Activated naive CD4-positive, alpha-beta T cell treated with anti-CD3 and anti-CD28 coated beads, Interleukin-2, amount 50 U/mL, for 24 hours (primary cell): ENCODE data around the gene DNAH14.

ENCODE experiments used
- H3K27ac Mint-ChIP-seq: one replicate; pipeline ENCODE4 v1.8.0; 2021; ENCODE audit warnings: mild to moderate bottlenecking, mixed read lengths
- H3K27me3 Mint-ChIP-seq: one replicate; pipeline ENCODE4 v1.8.0; 2021; ENCODE audit warnings: mixed read lengths
- H3K36me3 Mint-ChIP-seq: one replicate; pipeline ENCODE4 v1.8.0; 2021; ENCODE audit warnings: mixed read lengths
- H3K4me1 Mint-ChIP-seq: one replicate; pipeline ENCODE4 v1.8.0; 2021; ENCODE audit warnings: mixed read lengths
- H3K4me3 Mint-ChIP-seq: one replicate; pipeline ENCODE4 v1.8.0; 2021; ENCODE audit warnings: mild to moderate bottlenecking, mixed read lengths
- H3K9me3 Mint-ChIP-seq: one replicate; pipeline ENCODE4 v1.8.0; 2021; ENCODE audit warnings: mixed read lengths

The DNAH14 gene

DNA sequence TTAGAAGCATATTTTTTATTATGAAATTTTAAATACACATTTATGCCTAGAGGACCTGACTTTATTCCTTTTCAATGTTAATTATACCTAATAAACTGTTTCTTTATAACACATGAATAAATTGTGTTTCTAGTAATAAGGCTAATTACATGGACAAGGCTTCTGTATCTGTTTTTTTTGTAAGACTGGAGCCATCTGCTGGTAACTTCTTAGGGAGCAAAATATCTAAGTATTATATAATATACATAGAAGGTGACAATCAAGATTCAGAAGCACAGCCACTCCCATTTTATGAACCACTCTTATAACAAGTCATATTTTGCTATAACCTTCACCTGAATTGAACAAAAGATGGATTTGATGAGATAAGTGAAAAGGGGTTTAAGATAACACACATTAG, 414.1 kb downstream of the DNAH14 start:
- no peak overlapping the region for H3K27ac Mint-ChIP-seq
- peaks cover 5% of the 10 kb centered on the region for H3K36me3 Mint-ChIP-seq
- H3K27me3 Mint-ChIP-seq, result peaks cover 28% of the 10 kb centered on the region
- H3K4me3 Mint-ChIP-seq, result no peak overlapping the region
- peaks cover 12% of the 10 kb centered on the region for H3K9me3 Mint-ChIP-seq
- no peaks in the 10 kb centered on the region for H3K4me1 Mint-ChIP-seq

DNA sequence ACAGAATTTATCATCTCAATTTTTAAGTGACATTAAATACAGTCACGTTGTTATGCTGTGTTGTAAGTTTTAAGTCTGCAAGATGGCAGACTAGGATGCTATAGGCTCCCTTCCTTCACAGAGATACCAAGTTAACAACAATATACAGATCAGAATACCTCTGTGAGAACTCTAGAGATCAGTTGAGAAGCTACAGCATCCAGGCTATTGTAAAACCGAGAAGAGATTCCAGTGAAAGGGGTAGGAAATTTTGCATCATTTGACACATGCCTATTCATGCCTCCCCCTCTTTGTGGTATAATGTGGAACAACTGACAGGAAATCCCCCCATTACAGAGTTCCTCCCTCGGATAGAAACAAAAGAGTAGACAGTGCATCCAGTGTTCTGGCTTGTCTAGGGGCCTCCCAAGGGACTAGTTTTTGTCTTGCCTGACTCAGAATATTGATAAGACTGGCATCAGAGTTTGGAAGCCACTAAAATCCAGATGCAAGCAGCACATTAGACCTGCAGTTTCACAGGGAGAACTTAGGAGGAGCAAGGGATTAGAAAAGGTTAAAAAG, 417.7 kb downstream of the DNAH14 start:
- H3K4me3 Mint-ChIP-seq, result no peak overlapping the region
- peaks cover 27% of the 10 kb centered on the region for H3K27me3 Mint-ChIP-seq

DNA sequence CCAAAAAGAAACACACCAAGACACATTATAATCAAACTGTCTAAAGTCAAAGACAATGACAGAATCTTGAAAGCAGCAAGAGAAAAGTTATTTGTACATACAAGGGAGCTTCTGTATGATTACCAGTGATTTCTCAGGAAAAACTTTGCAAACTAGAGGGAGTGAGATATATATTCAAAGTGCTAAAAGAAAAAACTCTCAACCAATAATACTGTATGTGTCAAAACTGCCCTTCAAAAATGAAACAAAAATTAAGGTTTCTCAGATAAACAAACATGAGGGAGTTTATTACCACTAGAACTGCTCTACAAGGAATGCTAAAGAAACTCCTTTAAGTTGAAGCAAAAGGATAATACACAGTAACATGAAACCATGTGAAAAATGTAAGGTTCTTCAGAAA, 418.9 kb downstream of the DNAH14 start:
- H3K27me3 Mint-ChIP-seq, result peaks cover 27% of the 10 kb centered on the region

More for the DNA sequence above, 417.7 kb downstream of the DNAH14 start:
- H3K36me3 Mint-ChIP-seq, result peaks cover 5% of the 10 kb centered on the region
- H3K27ac Mint-ChIP-seq, result no peak overlapping the region
- H3K4me1 Mint-ChIP-seq, result no peaks in the 10 kb centered on the region
- peaks cover 12% of the 10 kb centered on the region for H3K9me3 Mint-ChIP-seq

DNA sequence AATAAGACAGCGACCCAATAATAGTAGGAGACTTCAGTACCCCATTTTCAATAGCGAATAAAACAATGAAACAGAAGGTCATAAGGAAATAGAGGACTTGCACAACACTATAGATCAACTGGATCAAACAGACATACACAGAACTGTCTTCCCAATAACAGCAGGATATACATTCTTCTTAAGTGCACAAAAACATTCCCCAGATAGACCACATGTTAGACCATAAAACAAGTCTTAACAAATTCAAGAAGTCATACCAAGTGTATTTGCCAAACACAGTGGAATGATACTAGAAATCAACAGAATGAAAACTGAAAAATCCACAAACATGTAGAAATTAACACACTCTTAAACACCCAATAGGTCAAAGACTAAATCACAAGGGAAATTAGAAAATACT, 420.4 kb downstream of the DNAH14 start:
- Mint-ChIP-seq H3K27ac (no peak overlapping the region), H3K27me3 (peaks cover 26% of the 10 kb centered on the region), H3K4me3 (no peak overlapping the region), H3K9me3 (peaks cover 12% of the 10 kb centered on the region), H3K4me1 (no peaks in the 10 kb centered on the region), H3K36me3 (peaks cover 5% of the 10 kb centered on the region)

More for the DNA sequence above, 418.9 kb downstream of the DNAH14 start:
- H3K27ac Mint-ChIP-seq, result no peak overlapping the region
- H3K36me3 Mint-ChIP-seq, result peaks cover 5% of the 10 kb centered on the region
- H3K9me3 Mint-ChIP-seq, result peaks cover 12% of the 10 kb centered on the region
- no peak overlapping the region for H3K4me3 Mint-ChIP-seq
- H3K4me1 Mint-ChIP-seq, result no peaks in the 10 kb centered on the region

DNA sequence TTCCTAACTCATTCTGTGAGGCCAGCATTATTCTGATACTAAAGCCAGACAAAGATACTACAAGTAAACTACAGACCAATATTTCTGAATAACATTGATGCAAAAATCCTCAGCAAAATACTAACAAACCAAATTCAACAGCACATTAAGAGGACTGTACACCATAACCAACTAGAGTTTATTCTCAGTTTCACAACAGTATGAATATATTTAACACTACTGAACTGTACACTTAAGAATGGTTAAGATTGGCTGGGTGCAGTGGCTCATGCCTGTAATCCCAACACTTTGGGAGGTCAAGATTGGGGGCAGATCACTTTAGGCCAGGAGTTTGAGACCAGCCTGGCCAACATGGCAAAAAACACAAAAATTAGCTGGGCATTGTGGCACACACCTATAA, 421.4 kb downstream of the DNAH14 start:
- Mint-ChIP-seq H3K4me3 (no peak overlapping the region), H3K9me3 (peaks cover 12% of the 10 kb centered on the region), H3K4me1 (no peaks in the 10 kb centered on the region), H3K36me3 (peaks cover 5% of the 10 kb centered on the region), H3K27me3 (peaks cover 24% of the 10 kb centered on the region), H3K27ac (no peak overlapping the region)

DNA sequence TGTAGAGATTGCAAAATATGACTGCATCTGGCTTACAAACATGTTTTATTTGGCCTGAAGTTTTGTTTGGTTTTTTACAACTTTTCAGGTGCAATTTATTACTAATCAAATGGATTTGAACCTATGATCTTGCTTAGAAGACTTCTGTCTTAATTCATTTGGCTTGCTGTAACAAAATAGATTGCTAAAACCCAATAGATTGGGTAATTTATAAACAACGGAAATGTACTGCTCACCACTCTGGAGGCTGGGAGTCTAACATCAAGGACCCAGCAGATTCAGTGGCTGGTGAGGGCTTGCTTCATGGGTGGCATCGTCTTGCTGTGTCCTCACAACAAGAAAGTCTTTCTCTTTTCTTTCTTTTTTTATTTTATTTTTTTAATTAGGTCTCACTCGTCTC, 425.4 kb downstream of the DNAH14 start:
- H3K36me3 Mint-ChIP-seq, result no peaks in the 10 kb centered on the region
- H3K4me3 Mint-ChIP-seq, result no peak overlapping the region
- no peak overlapping the region for H3K27ac Mint-ChIP-seq
- H3K27me3 Mint-ChIP-seq, result peaks cover 7% of the 10 kb centered on the region
- H3K9me3 Mint-ChIP-seq, result no peaks in the 10 kb centered on the region
- H3K4me1 Mint-ChIP-seq, result no peaks in the 10 kb centered on the region

DNA sequence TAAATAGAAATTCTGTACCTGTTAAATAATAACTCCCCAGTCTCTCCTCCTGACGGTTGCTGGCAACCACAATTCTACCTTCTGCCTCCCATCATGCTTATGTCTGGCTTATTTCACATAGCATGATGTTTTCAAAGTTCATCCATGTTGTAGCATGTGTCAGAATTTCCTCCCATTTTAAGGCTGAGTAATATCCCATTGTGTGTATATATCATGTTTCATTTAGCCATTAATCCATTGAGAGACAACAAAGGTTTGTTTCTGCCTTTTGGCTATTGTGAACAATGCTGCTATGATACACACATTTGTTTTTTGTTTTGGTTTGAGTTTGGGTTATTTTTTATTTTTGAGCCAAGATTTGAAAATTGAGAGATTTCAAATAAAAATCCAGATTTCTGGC, 426.4 kb downstream of the DNAH14 start:
- H3K36me3 Mint-ChIP-seq, result no peaks in the 10 kb centered on the region
- H3K9me3 Mint-ChIP-seq, result no peaks in the 10 kb centered on the region
- H3K4me3 Mint-ChIP-seq, result no peak overlapping the region
- no peak overlapping the region for H3K27ac Mint-ChIP-seq
- H3K4me1 Mint-ChIP-seq, result no peaks in the 10 kb centered on the region
- H3K27me3 Mint-ChIP-seq, result peaks cover 7% of the 10 kb centered on the region

DNA sequence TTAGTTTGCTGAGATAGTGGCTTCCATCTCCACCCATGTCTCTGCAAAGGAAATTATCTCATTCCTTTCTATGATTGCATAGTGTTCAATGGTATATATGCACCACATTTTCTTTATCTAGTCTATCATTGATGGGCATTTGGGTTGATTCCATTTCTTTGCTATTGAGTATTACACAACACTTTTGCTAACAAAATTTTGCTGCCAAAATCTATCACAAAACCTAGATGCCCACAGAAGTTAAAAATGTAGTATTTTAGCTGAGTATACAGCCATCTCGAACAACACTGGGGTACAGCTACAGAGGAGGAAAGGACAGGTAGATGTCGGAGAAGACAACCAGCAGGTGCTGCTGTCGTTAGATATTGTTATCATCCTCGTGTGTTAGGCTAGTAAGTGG, 430.6 kb downstream of the DNAH14 start:
- no peaks in the 10 kb centered on the region for H3K9me3 Mint-ChIP-seq
- no peaks in the 10 kb centered on the region for H3K36me3 Mint-ChIP-seq
- no peak overlapping the region for H3K4me3 Mint-ChIP-seq
- no peaks in the 10 kb centered on the region for H3K4me1 Mint-ChIP-seq
- H3K27ac Mint-ChIP-seq, result no peak overlapping the region
- H3K27me3 Mint-ChIP-seq, result peaks cover 3% of the 10 kb centered on the region

DNA sequence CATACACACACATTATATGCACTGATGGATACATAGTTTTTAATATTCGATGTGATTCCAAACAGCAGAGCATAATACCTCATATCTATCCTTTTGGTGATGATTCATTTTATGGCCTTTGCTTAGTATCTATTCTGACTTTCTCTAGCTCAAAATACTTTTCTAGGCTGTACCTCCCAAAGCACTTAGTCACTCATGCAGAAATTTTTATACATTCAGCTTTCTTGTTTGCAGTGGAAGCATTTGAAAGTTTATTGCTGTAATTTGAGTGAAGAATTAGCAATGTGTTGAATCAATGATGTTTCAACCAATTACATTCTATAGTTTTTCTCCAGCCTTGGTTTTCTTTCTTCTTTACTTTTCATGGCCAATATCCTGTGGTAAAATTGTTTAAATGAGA, 431.7 kb downstream of the DNAH14 start:
- H3K27ac Mint-ChIP-seq, result no peak overlapping the region
- H3K9me3 Mint-ChIP-seq, result no peaks in the 10 kb centered on the region
- no peaks in the 10 kb centered on the region for H3K27me3 Mint-ChIP-seq
- no peaks in the 10 kb centered on the region for H3K4me1 Mint-ChIP-seq
- no peak overlapping the region for H3K4me3 Mint-ChIP-seq
- H3K36me3 Mint-ChIP-seq, result no peaks in the 10 kb centered on the region

DNA sequence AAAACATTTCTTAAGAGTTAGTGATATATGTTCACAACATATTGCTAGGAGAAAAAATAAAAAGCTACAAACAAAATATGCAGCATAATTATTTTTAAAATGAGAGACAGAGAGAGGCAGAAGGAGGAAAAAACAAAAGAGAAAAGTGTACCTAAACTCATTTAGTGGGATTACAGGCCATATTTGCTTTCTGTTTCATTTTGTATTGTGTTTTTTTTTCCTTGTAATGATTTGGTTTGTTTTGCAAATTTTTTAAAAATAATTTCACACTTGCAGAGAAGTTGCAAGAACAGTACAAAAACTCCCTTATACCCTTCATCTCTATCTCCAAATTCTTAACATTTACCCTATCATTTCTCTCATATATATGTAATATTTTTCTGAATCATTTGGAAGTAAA, 433.3 kb downstream of the DNAH14 start:
- Mint-ChIP-seq H3K27ac (no peak overlapping the region), H3K9me3 (no peaks in the 10 kb centered on the region), H3K27me3 (peaks cover 7% of the 10 kb centered on the region), H3K4me1 (no peaks in the 10 kb centered on the region), H3K36me3 (no peaks in the 10 kb centered on the region), H3K4me3 (no peak overlapping the region)

DNA sequence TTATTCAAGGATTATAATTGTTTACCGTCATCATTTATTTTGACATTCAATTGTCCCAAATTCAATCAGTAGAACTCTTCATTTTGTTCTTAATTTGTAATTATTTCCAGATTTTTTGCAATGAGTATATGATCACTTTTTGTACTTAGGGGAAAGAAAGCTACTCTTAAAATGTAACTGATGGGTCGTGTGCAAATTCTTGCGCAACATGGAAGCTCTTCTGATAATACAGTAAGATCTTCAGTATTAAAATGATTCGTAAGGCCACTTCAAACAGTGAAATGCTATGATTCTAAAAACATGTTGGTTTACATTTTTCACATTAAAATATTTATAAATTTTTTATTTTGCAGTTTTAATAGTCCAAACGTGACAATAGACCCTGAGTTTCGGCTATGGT, 435.0 kb downstream of the DNAH14 start:
- no peak overlapping the region for H3K4me3 Mint-ChIP-seq
- H3K9me3 Mint-ChIP-seq, result no peaks in the 10 kb centered on the region
- no peak overlapping the region for H3K27ac Mint-ChIP-seq
- no peaks in the 10 kb centered on the region for H3K4me1 Mint-ChIP-seq
- H3K36me3 Mint-ChIP-seq, result no peaks in the 10 kb centered on the region
- peaks cover 8% of the 10 kb centered on the region for H3K27me3 Mint-ChIP-seq

DNA sequence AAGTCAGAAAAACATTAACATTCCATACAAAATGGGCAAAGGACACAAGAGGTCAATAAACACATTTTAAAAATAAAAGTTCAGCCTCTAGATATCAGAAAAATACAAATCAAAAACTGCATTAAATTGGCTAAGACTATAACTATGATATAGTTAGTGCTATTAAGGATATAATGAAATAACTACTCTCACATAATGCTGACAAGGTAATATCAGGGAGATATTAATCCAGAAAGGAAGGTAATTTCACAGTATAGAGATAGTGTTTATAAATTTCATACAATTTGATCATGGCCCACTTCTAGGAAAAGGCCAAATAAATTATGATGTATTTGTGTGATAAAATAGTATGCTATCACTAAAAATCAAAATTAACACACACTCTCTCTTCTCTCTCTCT, 436.5 kb downstream of the DNAH14 start:
- Mint-ChIP-seq H3K27ac (no peak overlapping the region), H3K4me3 (no peak overlapping the region), H3K4me1 (no peaks in the 10 kb centered on the region), H3K27me3 (peaks cover 8% of the 10 kb centered on the region), H3K36me3 (no peaks in the 10 kb centered on the region), H3K9me3 (no peaks in the 10 kb centered on the region)

DNA sequence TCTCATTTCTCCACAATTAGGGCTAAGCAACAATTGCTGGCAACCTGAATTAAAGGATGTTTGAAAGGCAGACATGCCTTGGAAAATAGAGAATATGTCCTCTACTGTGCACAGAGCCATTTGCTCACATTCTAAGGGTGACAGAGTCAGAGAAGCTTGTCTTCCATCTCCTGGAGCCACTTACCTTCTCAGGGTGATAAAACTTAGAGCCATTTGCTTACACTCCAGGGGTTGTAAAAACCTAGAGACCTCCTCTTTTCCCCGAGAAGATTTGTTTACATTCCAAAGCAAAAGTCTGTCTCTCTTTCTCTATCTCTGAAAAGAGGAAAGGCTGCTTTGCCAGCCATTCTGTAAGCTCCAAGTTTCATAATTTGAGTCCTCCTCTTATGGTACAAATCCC, 437.1 kb downstream of the DNAH14 start:
- H3K27me3 Mint-ChIP-seq, result peaks cover 8% of the 10 kb centered on the region
- no peaks in the 10 kb centered on the region for H3K4me1 Mint-ChIP-seq
- H3K4me3 Mint-ChIP-seq, result no peak overlapping the region
- no peaks in the 10 kb centered on the region for H3K36me3 Mint-ChIP-seq
- no peaks in the 10 kb centered on the region for H3K9me3 Mint-ChIP-seq
- H3K27ac Mint-ChIP-seq, result no peak overlapping the region

DNA sequence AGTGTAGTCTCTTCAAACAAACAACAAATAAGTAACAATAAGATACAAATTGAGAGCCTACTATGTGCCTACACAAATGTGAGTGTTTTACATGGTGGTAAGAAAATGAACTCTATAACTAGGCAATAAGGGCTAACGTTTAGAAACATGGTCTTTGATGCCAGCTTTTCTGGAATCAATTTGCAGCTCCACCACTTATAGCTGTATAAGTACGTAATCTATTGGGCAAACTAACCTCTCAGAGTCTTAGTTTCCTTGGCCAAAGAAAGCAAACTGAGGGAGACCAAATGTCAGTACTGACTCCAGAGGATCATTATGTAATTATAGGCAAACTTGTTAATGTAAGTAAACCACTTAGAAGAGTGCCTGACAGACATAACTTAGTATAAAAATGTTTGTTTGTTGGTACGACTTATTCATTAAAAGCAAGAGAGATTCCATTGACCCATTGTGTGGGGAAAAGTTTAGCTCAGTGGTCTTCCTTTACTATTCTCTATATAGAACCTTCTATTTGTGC, 438.6 kb downstream of the DNAH14 start:
- H3K9me3 Mint-ChIP-seq, result no peaks in the 10 kb centered on the region
- H3K36me3 Mint-ChIP-seq, result no peaks in the 10 kb centered on the region
- H3K4me3 Mint-ChIP-seq, result no peak overlapping the region
- peaks cover 8% of the 10 kb centered on the region for H3K27me3 Mint-ChIP-seq
- H3K4me1 Mint-ChIP-seq, result no peaks in the 10 kb centered on the region
- H3K27ac Mint-ChIP-seq, result no peak overlapping the region

DNA sequence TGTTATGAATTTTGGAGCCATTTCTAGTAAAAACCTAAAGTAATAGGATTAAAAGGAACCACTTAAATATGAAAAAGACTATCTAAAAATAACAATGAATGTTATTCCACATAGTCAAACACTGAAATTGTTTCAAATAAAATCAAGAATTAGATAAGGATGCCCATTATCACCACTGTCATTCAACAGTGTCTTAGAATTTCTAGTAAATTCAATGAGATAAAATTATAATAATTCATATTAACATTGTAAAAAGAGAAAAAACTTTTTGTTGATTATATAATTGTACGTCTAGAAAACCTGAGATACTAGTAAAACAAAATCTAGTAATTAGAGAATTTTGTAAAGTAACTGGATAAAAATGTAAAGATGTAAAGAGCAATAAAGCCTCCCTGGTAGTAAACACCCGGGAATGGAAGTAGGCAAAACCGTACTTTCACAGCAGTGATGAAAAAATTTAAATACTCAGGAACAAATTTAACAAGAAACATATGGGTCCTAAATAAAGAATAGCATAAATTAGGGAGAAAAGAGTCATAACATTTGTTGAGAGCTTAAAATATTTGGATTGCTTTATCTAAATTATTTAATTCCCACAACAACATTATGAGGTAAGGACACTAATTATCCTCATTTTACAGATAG, 442.0 kb downstream of the DNAH14 start:
- Mint-ChIP-seq H3K4me1 (no peaks in the 10 kb centered on the region), H3K9me3 (no peaks in the 10 kb centered on the region), H3K27me3 (peaks cover 8% of the 10 kb centered on the region), H3K27ac (no peak overlapping the region), H3K36me3 (no peaks in the 10 kb centered on the region), H3K4me3 (no peak overlapping the region)

DNA sequence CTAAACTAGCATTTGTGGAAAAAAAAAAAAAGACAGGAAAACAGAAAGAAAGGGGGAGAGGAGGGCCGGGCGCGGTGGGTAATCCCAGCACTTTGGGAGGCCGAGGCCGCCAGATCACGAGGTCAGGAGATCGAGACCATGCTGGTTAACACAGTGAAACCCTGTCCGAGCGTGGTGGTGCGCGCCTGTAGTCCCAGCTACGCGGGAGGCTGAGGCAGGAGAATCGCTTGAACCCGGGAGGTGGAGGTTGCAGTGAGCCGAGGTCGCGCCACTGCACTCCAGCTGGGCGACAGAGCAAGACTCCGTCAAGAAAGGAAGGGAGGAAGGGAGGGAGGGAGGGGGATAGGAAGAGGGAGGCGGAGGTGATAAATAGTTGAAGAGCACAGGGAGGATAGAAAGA, 443.7 kb downstream of the DNAH14 start:
- Mint-ChIP-seq H3K36me3 (no peaks in the 10 kb centered on the region), H3K27me3 (no peaks in the 10 kb centered on the region), H3K27ac (no peak overlapping the region), H3K9me3 (no peaks in the 10 kb centered on the region), H3K4me3 (no peak overlapping the region), H3K4me1 (no peaks in the 10 kb centered on the region)

DNA sequence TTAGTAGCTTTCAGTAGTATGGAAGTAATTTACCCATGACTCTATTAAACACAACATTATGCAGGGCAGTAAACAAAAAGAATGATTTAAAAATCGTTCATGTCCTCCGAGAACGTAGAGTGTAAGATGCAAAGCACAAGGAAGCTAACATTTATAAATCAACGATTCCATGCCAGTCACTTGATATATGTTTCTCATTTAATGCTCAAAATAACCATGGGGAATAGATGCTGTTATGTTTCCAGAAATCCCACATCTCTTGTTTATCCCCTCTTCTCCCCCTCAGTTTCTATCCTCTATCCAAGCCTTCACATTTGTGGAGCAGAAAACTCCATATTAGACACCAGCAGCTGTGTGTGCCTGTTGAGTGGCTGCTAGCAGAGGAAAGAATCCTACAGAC, 445.5 kb downstream of the DNAH14 start:
- Mint-ChIP-seq H3K27me3 (no peaks in the 10 kb centered on the region), H3K4me3 (no peak overlapping the region), H3K27ac (no peak overlapping the region), H3K4me1 (no peaks in the 10 kb centered on the region), H3K9me3 (no peaks in the 10 kb centered on the region), H3K36me3 (no peaks in the 10 kb centered on the region)
